SK-N-MC (cell line): Measurements from ENCODE around the gene GTF2IRD2.
"Not testable (repeated sequence)": the region's sequence is repeated elsewhere in the genome, so short reads cannot be mapped to it uniquely, and the experiment has no call there.

Experiments
- EZH2 ChIP-seq: fragments of 200-600 bp; sonication (generic); IDR thresholded peaks from one replicate; pipeline ENCODE4 v1.6.1; 2017; ENCODE audit warnings: antibody characterized with exemption
- FOXP2 ChIP-seq: optimal IDR thresholded peaks from 2 replicates; pipeline ENCODE3; 2011; ENCODE audit warnings: mild to moderate bottlenecking, moderate library complexity; ENCODE audit not compliant: insufficient read depth; ENCODE audit errors: extremely low read length, control extremely low read depth
- POLR2AphosphoS5 ChIP-seq: IDR thresholded peaks from 2 replicates; pipeline ENCODE4 v1.6.1; 2012; ENCODE audit warnings: mild to moderate bottlenecking, low read depth, low read length, borderline replicate concordance

DNA sequence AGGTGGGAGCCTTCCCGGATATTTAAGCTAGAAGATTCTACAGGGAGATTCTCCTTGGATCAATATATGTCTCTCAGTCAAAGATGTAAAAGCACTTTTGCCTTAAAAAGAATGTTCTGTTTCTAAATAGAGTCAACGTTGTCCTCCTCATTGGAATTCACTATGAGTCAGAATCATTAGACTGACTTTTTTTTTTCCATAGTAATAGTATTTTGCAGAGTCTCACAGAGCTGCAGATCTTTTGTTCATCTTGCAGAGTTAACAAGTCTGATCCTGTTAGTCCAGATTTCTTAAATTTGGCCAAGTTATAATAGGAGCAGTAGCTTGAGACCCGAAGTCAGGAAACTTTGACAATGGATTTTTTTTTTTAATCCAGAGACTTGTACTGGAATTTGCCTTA lies 92.4 kb downstream of the GTF2IRD2 start:
- TF ChIP-seq POLR2AphosphoS5, EZH2, FOXP2: not testable (repeated sequence)
